ENCODE data around the gene IFNLR1.

IFNLR1 gene

DNA sequence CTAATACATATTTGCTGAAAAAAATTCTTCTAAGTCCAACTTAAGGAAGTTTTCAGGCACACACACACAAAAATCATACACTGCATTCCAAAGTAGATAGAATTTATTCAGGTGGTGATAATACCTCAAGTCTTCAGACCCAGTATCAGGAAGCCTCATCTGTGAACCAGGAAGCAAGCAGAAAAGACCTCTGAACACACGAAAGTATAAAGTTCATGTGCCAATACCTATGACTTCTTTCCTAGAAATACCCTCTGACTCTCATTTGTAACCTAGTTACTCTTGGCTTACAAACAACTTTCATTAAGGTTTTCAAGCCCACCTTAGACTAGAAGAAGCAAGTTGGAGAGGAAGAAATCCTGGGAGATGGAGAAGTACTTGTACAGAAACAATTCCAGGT is 35.7 kb upstream of the IFNLR1 start (continued):
- TF ChIP-seq, protein P1, sequence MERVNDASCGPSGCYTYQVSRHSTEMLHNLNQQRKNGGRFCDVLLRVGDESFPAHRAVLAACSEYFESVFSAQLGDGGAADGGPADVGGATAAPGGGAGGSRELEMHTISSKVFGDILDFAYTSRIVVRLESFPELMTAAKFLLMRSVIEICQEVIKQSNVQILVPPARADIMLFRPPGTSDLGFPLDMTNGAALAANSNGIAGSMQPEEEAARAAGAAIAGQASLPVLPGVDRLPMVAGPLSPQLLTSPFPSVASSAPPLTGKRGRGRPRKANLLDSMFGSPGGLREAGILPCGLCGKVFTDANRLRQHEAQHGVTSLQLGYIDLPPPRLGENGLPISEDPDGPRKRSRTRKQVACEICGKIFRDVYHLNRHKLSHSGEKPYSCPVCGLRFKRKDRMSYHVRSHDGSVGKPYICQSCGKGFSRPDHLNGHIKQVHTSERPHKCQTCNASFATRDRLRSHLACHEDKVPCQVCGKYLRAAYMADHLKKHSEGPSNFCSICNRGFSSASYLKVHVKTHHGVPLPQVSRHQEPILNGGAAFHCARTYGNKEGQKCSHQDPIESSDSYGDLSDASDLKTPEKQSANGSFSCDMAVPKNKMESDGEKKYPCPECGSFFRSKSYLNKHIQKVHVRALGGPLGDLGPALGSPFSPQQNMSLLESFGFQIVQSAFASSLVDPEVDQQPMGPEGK (CRISPR knock-in tag; IDR thresholded peaks at IDR 0.05; ENCODE audit: borderline replicate concordance) = no peak
- TF ChIP-seq RARB (CRISPR knock-in tag; IDR thresholded peaks at IDR 0.05) = no peak
- TF ChIP-seq CSDC2 (CRISPR knock-in tag; IDR thresholded peaks at IDR 0.05) = no peak

DNA sequence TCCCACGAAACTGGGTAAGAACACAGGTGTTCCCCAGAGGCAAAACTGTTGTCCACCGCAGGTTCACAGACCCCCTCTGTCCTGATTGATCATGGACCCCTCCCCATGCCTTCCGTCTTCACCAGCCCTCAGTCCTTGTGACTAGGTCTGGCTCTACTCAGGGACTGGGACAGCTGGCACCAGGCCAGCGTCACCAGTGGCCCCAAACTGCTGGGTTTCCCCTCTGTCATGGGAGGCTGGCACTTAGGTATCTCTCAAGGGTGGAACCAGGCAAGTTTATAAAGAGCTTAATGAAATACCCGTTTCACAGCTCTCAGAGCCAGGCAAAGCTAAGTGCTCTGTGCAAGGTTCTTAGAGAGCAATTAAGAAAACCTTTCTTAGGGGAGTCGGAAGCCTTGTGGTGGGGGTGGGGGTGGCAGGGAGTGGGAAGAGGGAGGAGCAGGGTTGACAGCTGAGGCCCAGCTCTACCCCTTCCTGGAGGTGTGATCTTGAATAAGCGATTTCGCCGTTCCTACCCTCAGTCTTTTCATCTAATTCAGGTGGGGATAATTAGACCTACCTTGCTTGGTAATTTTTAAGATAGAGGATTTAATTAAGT is 35.0 kb upstream of the IFNLR1 start:
- ATAC-seq = no peak
- TF ChIP-seq ZNF8 (CRISPR knock-in tag; IDR thresholded peaks at IDR 0.05) (no peak), ZFP30 (CRISPR knock-in tag; IDR thresholded peaks at IDR 0.05) (no peak), ESRRG (CRISPR knock-in tag; IDR thresholded peaks at IDR 0.05) (no peak), ZC3H10 (CRISPR knock-in tag; IDR thresholded peaks at IDR 0.05) (no peak), BACH2 (CRISPR knock-in tag; IDR thresholded peaks at IDR 0.05; ENCODE audit: borderline replicate concordance) (no peak), GLIS3 (CRISPR knock-in tag; IDR thresholded peaks at IDR 0.05) (no peak)
- TF ChIP-seq, protein P2, sequence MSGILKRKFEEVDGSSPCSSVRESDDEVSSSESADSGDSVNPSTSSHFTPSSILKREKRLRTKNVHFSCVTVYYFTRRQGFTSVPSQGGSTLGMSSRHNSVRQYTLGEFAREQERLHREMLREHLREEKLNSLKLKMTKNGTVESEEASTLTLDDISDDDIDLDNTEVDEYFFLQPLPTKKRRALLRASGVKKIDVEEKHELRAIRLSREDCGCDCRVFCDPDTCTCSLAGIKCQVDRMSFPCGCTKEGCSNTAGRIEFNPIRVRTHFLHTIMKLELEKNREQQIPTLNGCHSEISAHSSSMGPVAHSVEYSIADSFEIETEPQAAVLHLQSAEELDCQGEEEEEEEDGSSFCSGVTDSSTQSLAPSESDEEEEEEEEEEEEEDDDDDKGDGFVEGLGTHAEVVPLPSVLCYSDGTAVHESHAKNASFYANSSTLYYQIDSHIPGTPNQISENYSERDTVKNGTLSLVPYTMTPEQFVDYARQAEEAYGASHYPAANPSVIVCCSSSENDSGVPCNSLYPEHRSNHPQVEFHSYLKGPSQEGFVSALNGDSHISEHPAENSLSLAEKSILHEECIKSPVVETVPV (CRISPR knock-in tag; IDR thresholded peaks at IDR 0.05) = no peak
- TF ChIP-seq, protein P1 (CRISPR knock-in tag; IDR thresholded peaks at IDR 0.05; ENCODE audit: borderline replicate concordance) = no peak
- TF ChIP-seq, protein P3, sequence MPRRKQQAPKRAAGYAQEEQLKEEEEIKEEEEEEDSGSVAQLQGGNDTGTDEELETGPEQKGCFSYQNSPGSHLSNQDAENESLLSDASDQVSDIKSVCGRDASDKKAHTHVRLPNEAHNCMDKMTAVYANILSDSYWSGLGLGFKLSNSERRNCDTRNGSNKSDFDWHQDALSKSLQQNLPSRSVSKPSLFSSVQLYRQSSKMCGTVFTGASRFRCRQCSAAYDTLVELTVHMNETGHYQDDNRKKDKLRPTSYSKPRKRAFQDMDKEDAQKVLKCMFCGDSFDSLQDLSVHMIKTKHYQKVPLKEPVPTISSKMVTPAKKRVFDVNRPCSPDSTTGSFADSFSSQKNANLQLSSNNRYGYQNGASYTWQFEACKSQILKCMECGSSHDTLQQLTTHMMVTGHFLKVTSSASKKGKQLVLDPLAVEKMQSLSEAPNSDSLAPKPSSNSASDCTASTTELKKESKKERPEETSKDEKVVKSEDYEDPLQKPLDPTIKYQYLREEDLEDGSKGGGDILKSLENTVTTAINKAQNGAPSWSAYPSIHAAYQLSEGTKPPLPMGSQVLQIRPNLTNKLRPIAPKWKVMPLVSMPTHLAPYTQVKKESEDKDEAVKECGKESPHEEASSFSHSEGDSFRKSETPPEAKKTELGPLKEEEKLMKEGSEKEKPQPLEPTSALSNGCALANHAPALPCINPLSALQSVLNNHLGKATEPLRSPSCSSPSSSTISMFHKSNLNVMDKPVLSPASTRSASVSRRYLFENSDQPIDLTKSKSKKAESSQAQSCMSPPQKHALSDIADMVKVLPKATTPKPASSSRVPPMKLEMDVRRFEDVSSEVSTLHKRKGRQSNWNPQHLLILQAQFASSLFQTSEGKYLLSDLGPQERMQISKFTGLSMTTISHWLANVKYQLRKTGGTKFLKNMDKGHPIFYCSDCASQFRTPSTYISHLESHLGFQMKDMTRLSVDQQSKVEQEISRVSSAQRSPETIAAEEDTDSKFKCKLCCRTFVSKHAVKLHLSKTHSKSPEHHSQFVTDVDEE (CRISPR knock-in tag; IDR thresholded peaks at IDR 0.05) = no peak

DNA sequence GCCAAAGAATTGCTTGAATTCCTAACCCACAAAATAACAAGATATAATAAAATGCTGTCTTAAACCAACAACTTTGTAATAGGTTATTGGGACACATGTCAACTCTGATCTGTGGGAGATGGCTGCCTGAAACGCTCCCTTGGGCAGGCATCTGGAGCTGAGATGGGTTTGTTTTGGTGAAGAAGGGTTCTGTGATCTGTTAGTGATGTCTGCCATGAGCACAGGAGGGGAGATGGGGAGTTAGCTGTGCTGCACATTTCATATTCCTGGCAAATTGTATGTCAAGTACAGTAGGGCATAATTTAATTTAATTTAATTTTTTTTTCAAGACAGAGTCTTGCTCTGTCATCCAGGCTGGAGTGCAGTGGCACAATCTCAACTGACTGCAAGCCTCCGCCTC is 34.2 kb upstream of the IFNLR1 start:
- no peak for ATAC-seq
- TF ChIP-seq GLIS3 (CRISPR knock-in tag; IDR thresholded peaks at IDR 0.05) (no peak), ZFP3 (CRISPR knock-in tag; IDR thresholded peaks at IDR 0.05) (no peak), OSR1 (CRISPR knock-in tag; IDR thresholded peaks at IDR 0.05) (no peak), ZC3H10 (CRISPR knock-in tag; IDR thresholded peaks at IDR 0.05) (no peak), BACH2 (CRISPR knock-in tag; IDR thresholded peaks at IDR 0.05; ENCODE audit: borderline replicate concordance) (no peak), ESRRG (CRISPR knock-in tag; IDR thresholded peaks at IDR 0.05) (no peak), ZNF565 (CRISPR knock-in tag; conservative IDR thresholded peaks at IDR 0.05; ENCODE audit: low read depth) (no peak), CSDC2 (CRISPR knock-in tag; IDR thresholded peaks at IDR 0.05) (no peak), TOX (CRISPR knock-in tag; IDR thresholded peaks at IDR 0.05; ENCODE audit: borderline replicate concordance) (no peak), ARNTL (CRISPR knock-in tag; IDR thresholded peaks at IDR 0.05; ENCODE audit: borderline replicate concordance, low read depth) (no peak)
- TF ChIP-seq, protein P1 (CRISPR knock-in tag; IDR thresholded peaks at IDR 0.05; ENCODE audit: borderline replicate concordance) = no peak
- TF ChIP-seq, protein P4, sequence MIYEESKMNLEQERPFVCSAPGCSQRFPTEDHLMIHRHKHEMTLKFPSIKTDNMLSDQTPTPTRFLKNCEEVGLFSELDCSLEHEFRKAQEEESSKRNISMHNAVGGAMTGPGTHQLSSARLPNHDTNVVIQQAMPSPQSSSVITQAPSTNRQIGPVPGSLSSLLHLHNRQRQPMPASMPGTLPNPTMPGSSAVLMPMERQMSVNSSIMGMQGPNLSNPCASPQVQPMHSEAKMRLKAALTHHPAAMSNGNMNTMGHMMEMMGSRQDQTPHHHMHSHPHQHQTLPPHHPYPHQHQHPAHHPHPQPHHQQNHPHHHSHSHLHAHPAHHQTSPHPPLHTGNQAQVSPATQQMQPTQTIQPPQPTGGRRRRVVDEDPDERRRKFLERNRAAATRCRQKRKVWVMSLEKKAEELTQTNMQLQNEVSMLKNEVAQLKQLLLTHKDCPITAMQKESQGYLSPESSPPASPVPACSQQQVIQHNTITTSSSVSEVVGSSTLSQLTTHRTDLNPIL (CRISPR knock-in tag; IDR thresholded peaks at IDR 0.05; ENCODE audit: low read depth) = no peak
- TF ChIP-seq, protein P3 (CRISPR knock-in tag; IDR thresholded peaks at IDR 0.05) = no peak
- TF ChIP-seq, protein P2 (CRISPR knock-in tag; IDR thresholded peaks at IDR 0.05) = no peak
- TF ChIP-seq, protein P5, sequence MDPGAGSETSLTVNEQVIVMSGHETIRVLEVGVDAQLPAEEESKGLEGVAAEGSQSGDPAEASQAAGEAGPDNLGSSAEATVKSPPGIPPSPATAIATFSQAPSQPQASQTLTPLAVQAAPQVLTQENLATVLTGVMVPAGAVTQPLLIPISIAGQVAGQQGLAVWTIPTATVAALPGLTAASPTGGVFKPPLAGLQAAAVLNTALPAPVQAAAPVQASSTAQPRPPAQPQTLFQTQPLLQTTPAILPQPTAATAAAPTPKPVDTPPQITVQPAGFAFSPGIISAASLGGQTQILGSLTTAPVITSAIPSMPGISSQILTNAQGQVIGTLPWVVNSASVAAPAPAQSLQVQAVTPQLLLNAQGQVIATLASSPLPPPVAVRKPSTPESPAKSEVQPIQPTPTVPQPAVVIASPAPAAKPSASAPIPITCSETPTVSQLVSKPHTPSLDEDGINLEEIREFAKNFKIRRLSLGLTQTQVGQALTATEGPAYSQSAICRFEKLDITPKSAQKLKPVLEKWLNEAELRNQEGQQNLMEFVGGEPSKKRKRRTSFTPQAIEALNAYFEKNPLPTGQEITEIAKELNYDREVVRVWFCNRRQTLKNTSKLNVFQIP (CRISPR knock-in tag; IDR thresholded peaks at IDR 0.05; ENCODE audit: borderline replicate concordance, low read depth) = no peak

All from SK-N-SH treated with all-trans-retinoic acid at 6 μM for 48 hours (cell line).